Measurements from ENCODE around the gene BUD13. TPM values are rescaled to one million over a fixed set of nuclear protein-coding genes. Genes with fewer than 3 reads are reported as not detected.

Gene BUD13
- polyA plus RNA-seq, 1 of the 3 experiments (the other 2 are of a cell fraction) = 15.5 TPM

DNA sequence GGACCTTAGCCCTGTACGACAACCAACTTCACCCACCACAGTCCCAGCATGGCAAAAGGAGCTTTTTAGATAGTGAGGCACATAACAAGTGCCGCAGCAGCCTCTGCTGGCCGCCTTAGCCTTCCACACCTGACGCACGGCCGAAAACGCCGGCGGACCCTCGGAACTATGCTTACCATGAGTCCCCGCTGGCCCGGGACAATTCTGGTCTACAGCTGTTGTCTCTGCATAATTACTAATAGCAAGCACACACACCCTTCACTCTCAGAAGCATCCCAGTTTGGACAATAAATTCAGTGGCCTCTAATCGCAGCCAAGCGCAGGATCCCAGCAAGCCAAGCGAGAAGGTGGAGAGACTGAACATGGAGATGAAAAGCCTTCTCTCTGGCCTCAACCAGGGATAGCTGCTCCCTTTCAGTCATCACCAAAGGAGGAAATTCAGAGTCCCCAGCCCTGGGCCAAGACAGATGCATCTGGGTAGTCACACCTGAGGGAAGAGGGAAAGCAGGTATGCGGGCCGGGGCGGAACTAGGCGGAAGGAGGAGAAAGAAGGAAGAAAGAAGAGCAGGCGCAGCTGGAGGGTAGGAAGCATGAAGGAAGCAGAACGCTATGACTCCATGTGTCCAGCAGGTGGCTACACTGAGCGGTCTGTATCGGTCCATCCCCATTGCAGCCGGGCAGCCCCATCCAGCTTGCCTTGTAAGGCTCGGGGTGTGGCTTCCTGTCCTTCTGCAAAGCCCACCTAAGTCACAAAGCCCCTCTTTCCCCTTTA, 40.3 kb downstream of the BUD13 start:
- H3K9me2 ChIP-seq = no peaks in the 10 kb centered on the region
- no peaks in the 10 kb centered on the region for H3F3A ChIP-seq (replicated peaks; ENCODE audit: insufficient read depth)
- ChIA-PET POLR2A (no interaction called here), CTCF (interaction anchor here (0.5 to 10.4 kb wide), 33 partner anchors 8 to 1958 kb away, joined by 3 to 91 read pairs (median 4); no protein-coding TSS in a partner anchor)
- H3K9ac ChIP-seq = no peak overlapping the region
- no peaks in the 10 kb centered on the region for H3K27me3 ChIP-seq (ENCODE audit: insufficient read depth)
- no peaks in the 10 kb centered on the region for H3K9me3 ChIP-seq
- TF ChIP-seq EZH2phosphoT487 (IDR thresholded peaks at IDR 0.05; ENCODE audit: borderline replicate concordance, low read depth) = no peak
- TF ChIP-seq NRF1 (IDR thresholded peaks at IDR 0.05; ENCODE audit: low read depth, low read length) = no peak
- TF ChIP-seq MXI1 (IDR thresholded peaks at IDR 0.05; ENCODE audit: low read depth, low read length) = no peak
- no peak for TF ChIP-seq MAX (IDR thresholded peaks at IDR 0.05; ENCODE audit: low read depth)
- TF ChIP-seq, protein P1, sequence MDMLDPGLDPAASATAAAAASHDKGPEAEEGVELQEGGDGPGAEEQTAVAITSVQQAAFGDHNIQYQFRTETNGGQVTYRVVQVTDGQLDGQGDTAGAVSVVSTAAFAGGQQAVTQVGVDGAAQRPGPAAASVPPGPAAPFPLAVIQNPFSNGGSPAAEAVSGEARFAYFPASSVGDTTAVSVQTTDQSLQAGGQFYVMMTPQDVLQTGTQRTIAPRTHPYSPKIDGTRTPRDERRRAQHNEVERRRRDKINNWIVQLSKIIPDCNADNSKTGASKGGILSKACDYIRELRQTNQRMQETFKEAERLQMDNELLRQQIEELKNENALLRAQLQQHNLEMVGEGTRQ (IDR thresholded peaks at IDR 0.05; ENCODE audit: borderline replicate concordance, low read depth, low read length) = no peak
- TF ChIP-seq YY1 (IDR thresholded peaks at IDR 0.05; ENCODE audit: low read depth) = no peak
- no peak for TF ChIP-seq TAF1 (IDR thresholded peaks at IDR 0.05; ENCODE audit: borderline replicate concordance, low read depth, low read length)
- no peak for TF ChIP-seq FOXM1 (IDR thresholded peaks at IDR 0.05; ENCODE audit: low read depth)
- peak; percentile 67 for TF ChIP-seq RAD21 (IDR thresholded peaks at IDR 0.05; ENCODE audit: low read length)
- peak; percentile 71 for TF ChIP-seq SMC3 (IDR thresholded peaks at IDR 0.05; ENCODE audit: low read depth, low read length)
- no peak for TF ChIP-seq CHD2 (IDR thresholded peaks at IDR 0.05; ENCODE audit: low read length, partially characterized antibody)
- no peak for TF ChIP-seq MEF2A (IDR thresholded peaks at IDR 0.05; ENCODE audit: borderline replicate concordance, low read depth)
- no peak for TF ChIP-seq ELF1 (IDR thresholded peaks at IDR 0.05)
- no peak for TF ChIP-seq POLR2AphosphoS5 (IDR thresholded peaks at IDR 0.05; ENCODE audit: low read depth, low read length)
- TF ChIP-seq SIN3A (IDR thresholded peaks at IDR 0.05; ENCODE audit: borderline replicate concordance, low read depth, low read length) = no peak
- TF ChIP-seq, protein P2, sequence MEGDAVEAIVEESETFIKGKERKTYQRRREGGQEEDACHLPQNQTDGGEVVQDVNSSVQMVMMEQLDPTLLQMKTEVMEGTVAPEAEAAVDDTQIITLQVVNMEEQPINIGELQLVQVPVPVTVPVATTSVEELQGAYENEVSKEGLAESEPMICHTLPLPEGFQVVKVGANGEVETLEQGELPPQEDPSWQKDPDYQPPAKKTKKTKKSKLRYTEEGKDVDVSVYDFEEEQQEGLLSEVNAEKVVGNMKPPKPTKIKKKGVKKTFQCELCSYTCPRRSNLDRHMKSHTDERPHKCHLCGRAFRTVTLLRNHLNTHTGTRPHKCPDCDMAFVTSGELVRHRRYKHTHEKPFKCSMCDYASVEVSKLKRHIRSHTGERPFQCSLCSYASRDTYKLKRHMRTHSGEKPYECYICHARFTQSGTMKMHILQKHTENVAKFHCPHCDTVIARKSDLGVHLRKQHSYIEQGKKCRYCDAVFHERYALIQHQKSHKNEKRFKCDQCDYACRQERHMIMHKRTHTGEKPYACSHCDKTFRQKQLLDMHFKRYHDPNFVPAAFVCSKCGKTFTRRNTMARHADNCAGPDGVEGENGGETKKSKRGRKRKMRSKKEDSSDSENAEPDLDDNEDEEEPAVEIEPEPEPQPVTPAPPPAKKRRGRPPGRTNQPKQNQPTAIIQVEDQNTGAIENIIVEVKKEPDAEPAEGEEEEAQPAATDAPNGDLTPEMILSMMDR (IDR thresholded peaks at IDR 0.05) = peak; percentile 78
- TF ChIP-seq, protein P3, sequence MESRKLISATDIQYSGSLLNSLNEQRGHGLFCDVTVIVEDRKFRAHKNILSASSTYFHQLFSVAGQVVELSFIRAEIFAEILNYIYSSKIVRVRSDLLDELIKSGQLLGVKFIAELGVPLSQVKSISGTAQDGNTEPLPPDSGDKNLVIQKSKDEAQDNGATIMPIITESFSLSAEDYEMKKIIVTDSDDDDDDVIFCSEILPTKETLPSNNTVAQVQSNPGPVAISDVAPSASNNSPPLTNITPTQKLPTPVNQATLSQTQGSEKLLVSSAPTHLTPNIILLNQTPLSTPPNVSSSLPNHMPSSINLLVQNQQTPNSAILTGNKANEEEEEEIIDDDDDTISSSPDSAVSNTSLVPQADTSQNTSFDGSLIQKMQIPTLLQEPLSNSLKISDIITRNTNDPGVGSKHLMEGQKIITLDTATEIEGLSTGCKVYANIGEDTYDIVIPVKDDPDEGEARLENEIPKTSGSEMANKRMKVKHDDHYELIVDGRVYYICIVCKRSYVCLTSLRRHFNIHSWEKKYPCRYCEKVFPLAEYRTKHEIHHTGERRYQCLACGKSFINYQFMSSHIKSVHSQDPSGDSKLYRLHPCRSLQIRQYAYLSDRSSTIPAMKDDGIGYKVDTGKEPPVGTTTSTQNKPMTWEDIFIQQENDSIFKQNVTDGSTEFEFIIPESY (IDR thresholded peaks at IDR 0.05; ENCODE audit: borderline replicate concordance, low read depth) = no peak
- TF ChIP-seq, protein P4, sequence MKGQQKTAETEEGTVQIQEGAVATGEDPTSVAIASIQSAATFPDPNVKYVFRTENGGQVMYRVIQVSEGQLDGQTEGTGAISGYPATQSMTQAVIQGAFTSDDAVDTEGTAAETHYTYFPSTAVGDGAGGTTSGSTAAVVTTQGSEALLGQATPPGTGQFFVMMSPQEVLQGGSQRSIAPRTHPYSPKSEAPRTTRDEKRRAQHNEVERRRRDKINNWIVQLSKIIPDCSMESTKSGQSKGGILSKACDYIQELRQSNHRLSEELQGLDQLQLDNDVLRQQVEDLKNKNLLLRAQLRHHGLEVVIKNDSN (IDR thresholded peaks at IDR 0.05; ENCODE audit: borderline replicate concordance, low read depth) = no peak
- no peak overlapping the region for H3K4me3 ChIP-seq (ENCODE audit: low read depth in 2 of 2, low read length in 1 of 2)
- no peaks in the 10 kb centered on the region for H4K20me1 ChIP-seq (ENCODE audit: insufficient read depth)
- H2AFZ ChIP-seq (ENCODE audit: low read depth) = no peak overlapping the region
- no peak overlapping the region for H3K27ac ChIP-seq (ENCODE audit: low read depth in 2 of 2, low read length in 1 of 2)
- no peak overlapping the region for H3K4me2 ChIP-seq
- peaks cover 0 to 17% of the 10 kb centered on the region in 2 experiments; a peak in 1 of 4 replicates for H3K4me1 ChIP-seq (ENCODE audit: control insufficient read depth in 1 of 2, insufficient read depth in 2 of 2, low read depth in 1 of 2, low read length in 1 of 2)
- 48% methylated on average over 17 of the region's 25 CpGs for WGBS (ENCODE audit: low lambda C conversion rate)
- DNase-seq = peak; percentile 86
- no peaks in the 10 kb centered on the region for H3K79me2 ChIP-seq (ENCODE audit: insufficient read depth)
- no peaks in the 10 kb centered on the region for H3K36me3 ChIP-seq (replicated peaks in 1 of 2; ENCODE audit: control insufficient read depth in 1 of 2, insufficient read depth in 2 of 2, low read length in 1 of 2)

Data from SK-N-SH (cell line).